Inflammatory macrophage treated with lipopolysaccharide for 1 hour (primary cell): ENCODE results near the gene DBNDD2.

Experiments used
- DNase-seq, 2 donors: peaks; one replicate each; pipeline ENCODE4 v3.0.0-alpha.2; 2020 to 2022

Gene DBNDD2

GRCh38 chr20:45419188-45420091 is 11.4 kb downstream of the DBNDD2 start:
- no peak for DNase-seq

- DNase-seq, result no peak
Measured at GRCh38 chr20:45420125-45420524, 12.0 kb downstream of the DBNDD2 start.

DNA sequence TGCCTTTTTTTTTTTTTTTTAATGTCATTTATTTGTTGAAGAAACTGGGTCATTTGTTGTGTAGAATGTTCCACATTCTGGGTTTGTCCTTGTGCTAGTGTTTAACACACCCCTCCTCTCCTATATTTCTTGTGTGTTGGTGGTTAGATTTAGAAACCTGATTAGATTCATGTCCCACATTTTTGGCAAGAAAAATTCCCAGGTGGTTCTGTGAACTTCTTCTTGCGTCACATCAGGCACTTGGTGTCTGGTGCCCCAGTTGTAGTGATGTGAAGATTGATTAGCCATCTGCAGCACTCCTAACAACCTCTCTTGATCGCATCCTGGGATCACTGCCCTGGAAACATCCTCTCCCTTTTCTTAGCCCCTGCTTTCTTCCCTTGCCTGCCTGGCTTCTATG is 15.6 kb downstream of the DBNDD2 start:
- DNase-seq, result no peak

- no peak for DNase-seq
Measured at GRCh38 chr20:45425561-45425960, 17.5 kb downstream of the DBNDD2 start.

DNA sequence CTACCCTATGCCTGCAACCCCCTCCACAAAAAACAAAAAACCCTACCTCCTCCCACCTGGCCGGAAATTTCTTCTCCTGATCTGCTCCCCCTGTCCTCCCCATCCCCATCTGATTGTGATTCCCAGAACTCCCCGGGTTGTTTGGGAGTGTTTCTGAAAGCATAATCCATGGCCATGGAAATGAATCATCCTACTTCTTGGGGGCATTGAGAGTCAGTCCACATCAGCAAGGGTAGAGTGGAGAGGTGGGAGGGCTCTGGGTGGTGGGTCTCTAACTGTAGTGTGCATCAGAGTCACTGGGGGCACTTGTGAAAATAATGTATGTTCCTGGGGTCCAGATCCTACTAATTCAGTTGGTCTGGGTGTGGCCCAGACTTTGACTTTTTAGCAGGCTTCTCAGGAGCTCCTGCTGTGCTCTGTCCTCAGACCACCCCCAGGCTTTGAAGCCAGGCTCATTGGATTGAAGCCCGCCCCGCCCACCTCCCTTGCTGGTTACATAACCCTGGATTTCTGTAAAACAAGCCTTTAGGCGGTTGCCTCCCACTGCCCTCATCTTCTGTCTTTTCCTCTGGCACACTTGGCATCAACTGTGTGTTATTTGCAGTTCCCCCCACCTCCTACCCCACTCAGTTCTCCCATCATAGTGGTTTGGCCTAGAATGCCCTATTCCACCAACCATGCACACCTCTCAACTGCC is 18.4 kb downstream of the DBNDD2 start:
- DNase-seq, result peak in 1 of 2 donors; percentile 62

DNA sequence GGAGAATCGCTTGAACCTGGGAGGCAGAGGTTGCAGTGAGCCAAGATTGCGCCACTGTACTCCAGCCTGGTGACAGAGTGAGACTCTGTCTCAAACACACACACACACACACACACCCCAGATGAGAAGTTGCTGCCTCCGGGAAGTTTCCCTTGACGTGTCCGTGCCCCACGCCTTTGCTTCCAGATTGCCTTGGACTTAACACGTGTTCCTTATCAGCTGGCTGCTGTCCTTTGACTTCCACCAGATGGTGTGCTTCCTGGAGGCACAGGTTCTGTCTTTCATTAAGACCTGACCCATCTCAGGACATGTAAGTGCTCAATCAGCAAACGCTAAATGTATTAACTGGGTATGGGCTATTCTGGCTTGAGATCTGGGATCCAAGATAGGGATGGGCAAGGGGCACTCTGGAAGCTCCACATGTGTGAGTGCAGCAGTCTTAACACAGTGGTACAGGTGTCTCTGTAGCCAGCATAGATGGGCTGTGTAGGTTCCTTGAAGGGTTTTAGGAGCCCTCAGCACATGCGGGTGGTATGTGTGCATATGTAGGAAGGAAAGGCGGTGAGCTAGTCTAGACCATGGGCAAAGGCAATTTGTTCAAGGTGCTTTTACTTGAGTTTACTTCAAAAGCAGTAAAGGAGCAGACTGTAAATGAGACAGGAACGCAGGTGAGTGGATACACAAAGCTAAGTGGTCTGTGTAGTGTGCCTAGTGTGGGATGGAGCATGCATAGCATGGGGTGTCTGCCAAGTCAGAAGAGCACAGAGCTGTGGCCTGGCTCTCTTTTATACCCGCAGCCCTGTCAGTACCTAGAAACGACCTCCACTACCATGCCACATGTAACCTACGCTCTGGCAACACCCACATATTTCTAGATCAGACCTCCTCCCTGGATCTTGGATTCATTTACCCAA is 19.4 kb downstream of the DBNDD2 start:
- no peak for DNase-seq

DNA sequence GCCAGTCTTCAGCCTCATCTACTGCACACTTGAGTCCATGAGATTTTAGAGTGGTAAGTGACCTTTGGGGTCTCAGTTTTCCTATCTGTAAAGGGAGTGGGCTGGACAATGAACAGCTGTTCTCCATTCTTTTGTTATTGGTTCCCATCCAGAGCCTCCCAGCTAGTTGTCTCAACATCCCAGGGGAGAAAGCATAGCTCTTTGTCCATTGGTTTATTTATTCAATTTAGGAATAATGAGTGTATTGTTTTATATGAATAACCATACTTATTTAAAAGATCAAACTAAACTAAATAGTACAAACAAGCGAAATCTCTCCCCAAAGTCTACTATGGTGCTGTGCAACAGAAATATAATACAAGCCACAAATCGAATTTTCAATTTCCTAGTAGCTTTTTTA is 21.5 kb downstream of the DBNDD2 start:
- DNase-seq, result no peak

- no peak for DNase-seq
Measured at GRCh38 chr20:45432294-45432693, 24.2 kb downstream of the DBNDD2 start.

- DNase-seq, result peak in 1 of 2 donors; percentile 57
Measured at GRCh38 chr20:45433316-45433715, 25.2 kb downstream of the DBNDD2 start.

GRCh38 chr20:45433976-45434375 is 25.9 kb downstream of the DBNDD2 start:
- peak; percentile 27 to 80 for DNase-seq

- peak; percentile 85 to 98 for DNase-seq
Measured at GRCh38 chr20:45436732-45437485, 28.8 kb downstream of the DBNDD2 start.

DNA sequence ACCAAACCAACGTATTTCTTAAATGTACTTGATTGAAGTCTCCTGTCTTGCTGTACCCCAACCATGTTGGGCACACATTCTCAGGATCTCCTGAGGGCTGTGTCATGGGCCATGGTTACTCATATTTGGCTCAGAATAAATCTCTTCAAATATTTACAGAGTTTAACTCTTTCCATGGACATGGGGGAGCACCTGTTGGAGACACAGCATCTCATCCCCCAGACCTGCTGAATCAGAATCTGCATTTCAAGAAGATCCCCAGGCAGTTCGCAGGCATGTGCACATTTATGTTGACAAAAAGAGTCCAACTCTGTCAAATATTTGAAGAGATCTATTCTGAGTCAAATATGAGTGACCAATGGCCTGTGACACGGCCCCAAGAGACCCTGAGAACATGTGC is 32.3 kb downstream of the DBNDD2 start:
- no peak for DNase-seq

DNA sequence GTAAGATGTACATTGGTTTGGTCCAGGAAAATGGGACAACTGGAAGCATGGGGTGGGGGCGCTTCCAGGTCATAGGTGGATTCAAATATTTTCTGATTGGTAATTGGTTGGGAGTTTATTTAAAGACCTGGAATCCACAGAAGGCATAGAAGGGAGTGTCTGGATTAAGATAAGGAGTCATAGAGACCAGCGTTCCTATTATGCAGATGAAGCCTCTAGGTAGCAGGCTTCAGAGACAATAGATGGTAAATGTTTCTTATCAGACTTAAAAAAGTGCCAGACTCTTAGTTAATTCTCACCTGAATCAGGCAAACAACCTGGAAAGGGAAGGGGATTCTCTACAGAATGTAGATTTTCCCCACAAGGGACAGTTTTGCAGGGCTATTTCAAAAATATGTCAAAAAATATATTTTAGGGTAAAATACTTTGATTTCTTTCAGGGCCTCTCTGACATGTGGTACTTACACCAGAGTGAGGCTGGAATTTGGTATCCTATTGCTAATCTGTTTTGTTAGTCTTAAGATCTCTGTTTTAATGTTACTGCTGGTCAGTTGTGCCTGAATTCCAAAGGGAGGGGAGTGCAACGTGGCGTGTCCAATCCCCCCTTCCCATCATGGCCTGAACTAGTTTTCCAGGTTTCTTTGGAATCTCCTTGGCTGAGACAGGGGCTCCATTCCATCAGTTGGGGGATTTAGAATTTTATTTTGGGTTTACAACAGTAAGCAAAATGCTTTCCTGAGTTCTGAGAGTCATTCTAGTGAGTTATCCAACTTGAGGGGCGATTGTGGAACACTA is 33.0 kb downstream of the DBNDD2 start:
- DNase-seq, result no peak

DNA sequence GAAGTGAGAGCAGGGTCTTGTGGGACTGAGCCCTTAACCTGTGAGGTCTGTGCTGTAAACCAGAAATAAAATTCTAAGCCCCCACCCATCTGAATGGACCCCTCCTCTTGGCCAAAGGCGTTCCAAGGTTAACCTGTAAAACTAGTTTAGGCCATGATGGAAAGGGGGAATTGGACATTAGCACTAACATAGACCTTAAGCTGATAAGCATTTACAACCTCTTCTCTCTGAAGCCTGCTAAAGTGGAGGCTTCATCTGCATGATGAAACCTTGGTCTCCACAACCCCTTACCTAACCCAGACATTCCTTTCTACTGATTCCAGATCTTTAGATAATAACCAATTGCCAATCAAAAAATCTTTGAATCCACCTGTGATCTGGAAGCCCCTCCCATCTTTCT is 33.7 kb downstream of the DBNDD2 start:
- no peak for DNase-seq

DNA sequence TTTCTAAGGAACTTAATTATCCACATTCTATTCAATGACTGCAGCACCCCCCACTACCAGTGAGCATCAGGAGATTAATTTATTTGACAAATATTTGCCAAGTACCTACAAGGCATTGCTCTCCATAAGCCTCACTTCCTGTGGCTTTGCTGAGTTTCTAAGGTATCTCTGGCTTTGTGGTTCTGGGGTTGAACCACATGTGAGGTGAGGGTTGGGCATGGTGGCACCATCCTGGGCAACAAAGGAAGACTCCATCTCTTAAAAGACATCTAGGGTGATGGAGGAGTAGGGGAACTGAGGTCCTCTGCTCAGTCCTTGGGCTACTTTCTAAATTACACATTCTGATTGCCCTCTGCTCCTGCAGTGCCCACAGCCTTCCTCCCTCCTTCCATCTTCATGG is 36.0 kb downstream of the DBNDD2 start:
- no peak for DNase-seq

- DNase-seq, result peak in 1 of 2 donors; percentile 75
Measured at GRCh38 chr20:45445805-45446562, 37.9 kb downstream of the DBNDD2 start.

DNA sequence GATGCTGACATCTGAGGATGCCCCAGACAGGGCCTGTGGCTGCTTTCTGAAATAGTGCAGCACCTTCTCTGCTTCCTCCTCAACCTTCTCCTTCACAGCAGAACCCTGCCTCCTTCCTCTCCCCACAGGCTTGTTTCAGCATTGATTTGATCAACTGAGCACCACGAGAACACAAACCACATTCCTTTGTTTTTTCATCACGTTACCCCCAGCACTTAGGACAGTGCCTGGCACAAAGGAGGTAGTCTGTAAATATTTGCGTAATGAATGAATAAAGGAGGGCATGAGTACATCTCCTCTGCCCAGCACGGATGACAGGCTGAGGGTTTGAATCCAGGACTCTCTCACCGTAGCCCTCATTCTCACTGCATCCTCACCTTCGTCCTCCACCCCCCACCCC is 40.2 kb downstream of the DBNDD2 start:
- DNase-seq, result no peak

DNA sequence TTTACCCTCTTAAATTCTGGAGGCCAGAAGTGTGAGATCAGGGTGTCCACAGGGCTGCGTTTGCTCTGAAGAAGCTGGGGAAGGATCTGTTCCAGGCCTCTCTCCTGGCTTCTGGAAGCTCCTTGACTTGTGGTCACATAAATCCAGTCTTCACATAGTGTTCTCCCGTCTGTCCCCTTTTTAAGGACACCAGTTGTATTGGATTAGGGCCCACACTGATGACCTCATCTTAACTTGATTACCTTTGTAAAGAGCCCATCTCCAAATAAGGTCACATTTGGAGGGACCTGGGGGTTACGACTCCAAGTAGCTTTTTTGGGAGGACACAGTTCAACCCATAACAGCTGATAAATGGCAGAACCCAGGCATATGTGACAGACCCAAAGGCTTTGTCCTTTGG is 41.4 kb downstream of the DBNDD2 start:
- DNase-seq, result no peak

DNA sequence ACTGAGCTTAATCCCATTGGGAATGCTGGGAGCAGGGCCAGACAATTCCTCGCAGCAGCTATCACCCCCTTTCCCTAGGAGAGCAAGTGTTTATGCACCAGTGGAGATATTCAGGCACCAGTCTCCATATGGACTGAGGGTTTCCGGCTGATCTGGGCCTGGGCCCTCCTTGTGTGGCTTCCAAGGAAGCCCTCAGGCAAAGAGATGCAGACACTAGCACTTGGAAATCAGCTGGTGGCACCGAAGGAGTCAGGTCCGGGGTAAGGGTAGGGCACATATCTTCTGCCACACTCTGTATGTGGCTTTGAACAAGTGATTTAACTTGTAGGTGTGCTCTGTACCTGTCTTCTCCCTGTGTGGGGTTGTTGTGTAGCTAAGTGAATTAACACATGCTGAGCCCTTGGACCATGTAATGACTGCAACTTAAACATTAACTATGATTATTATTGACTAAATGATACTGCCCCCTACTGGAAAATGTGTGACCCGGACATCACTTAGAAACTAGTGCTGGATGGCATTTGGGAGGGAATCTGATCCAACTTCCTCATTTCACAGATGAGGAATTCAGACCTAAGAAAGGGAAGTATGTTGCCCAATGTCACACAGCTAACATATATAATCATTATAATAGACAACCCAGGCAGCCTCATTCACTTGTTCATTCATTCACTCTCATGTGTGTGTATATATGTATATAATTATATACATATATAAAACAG is 42.2 kb downstream of the DBNDD2 start:
- DNase-seq, result peak; percentile 92 to 93

DNA sequence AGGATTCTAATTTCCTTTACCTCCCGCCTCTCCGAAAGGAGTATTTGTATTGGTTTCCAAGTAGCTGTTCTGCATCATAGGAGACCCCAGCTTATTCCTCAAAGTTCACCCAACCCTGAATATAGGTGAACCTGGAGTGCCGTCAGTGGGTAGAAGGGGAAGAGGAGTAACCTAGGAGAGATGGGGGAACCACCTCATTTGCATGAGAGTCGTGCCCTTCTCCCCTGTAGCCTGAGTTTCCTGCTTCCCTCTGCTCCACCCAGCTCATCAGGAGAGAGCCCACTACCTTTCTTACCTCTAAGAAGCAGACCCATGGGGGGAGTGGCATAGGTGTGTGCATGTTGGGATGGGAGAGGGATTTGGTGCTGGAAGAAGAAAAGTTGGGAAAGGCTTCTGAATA is 44.1 kb downstream of the DBNDD2 start:
- DNase-seq, result no peak
